ENCODE data around the gene CNGA4. TPM values are rescaled to one million over a fixed set of nuclear protein-coding genes. Genes with fewer than 3 reads are reported as not detected.
A peak's percentile ranks its signal among the peaks of the same experiment; 100 is the strongest.

Gene CNGA4
- total and polyA plus RNA-seq, 11 donors: 0.06 to 0.11 TPM; not detected in 9

GRCh38 chr11:6224421-6224820, 14.5 kb upstream of the CNGA4 start:
- 90 to 98% (median 96%) methylated on average over 3 of the region's 3 CpGs for WGBS, 4 donors
- H3K36me3 ChIP-seq: peaks cover 0 to 50% (median 48%) of the 10 kb centered on the region in 9 donors
- no peak for ATAC-seq

GRCh38 chr11:6225024-6225423, 13.9 kb upstream of the CNGA4 start:
- Histone ChIP-seq H3K9me3 (no peaks in the 10 kb centered on the region), H3K4me3 (no peak overlapping the region), H3K27ac (peak overlapping the region in 8 of 12 donors; percentile 2 to 68 (median 40)), H3K27me3 (no peaks in the 10 kb centered on the region), H3K36me3 (peaks cover 0 to 44% (median 42%) of the 10 kb centered on the region in 9 donors), H3K4me1 (peaks cover 3 to 40% (median 18%) of the 10 kb centered on the region in 12 donors)
- peak in 1 of 4 donors; percentile 33 for ATAC-seq
- 17 to 40% (median 25%) methylated on average over 1 of the region's 1 CpG for WGBS, 4 donors
- DNase-seq: no peak
- TF ChIP-seq POLR2A (IDR thresholded peaks at IDR 0.05): no peak
- TF ChIP-seq, protein P1, sequence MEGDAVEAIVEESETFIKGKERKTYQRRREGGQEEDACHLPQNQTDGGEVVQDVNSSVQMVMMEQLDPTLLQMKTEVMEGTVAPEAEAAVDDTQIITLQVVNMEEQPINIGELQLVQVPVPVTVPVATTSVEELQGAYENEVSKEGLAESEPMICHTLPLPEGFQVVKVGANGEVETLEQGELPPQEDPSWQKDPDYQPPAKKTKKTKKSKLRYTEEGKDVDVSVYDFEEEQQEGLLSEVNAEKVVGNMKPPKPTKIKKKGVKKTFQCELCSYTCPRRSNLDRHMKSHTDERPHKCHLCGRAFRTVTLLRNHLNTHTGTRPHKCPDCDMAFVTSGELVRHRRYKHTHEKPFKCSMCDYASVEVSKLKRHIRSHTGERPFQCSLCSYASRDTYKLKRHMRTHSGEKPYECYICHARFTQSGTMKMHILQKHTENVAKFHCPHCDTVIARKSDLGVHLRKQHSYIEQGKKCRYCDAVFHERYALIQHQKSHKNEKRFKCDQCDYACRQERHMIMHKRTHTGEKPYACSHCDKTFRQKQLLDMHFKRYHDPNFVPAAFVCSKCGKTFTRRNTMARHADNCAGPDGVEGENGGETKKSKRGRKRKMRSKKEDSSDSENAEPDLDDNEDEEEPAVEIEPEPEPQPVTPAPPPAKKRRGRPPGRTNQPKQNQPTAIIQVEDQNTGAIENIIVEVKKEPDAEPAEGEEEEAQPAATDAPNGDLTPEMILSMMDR (IDR thresholded peaks at IDR 0.05): no peak
- intact Hi-C loops (cut with DNase I): no loop called here

More at GRCh38 chr11:6224421-6224820, 14.5 kb upstream of the CNGA4 start:
- Histone ChIP-seq H3K4me1 (peaks cover 3 to 40% (median 21%) of the 10 kb centered on the region in 12 donors), H3K9me3 (no peaks in the 10 kb centered on the region), H3K27ac (peak overlapping the region in 1 of 12 donors; percentile 63), H3K4me3 (no peak overlapping the region), H3K27me3 (no peaks in the 10 kb centered on the region)
- DNase-seq: no peak
- TF ChIP-seq POLR2A (IDR thresholded peaks at IDR 0.05): no peak
- TF ChIP-seq, protein P1 (IDR thresholded peaks at IDR 0.05): no peak
- intact Hi-C loops (cut with DNase I): no loop called here

GRCh38 chr11:6225896-6226295, 13.0 kb upstream of the CNGA4 start:
- Histone ChIP-seq H3K4me3 (no peak overlapping the region), H3K4me1 (peaks cover 3 to 40% (median 18%) of the 10 kb centered on the region in 12 donors), H3K9me3 (no peaks in the 10 kb centered on the region), H3K36me3 (peaks cover 0 to 36% (median 34%) of the 10 kb centered on the region in 9 donors), H3K27me3 (no peaks in the 10 kb centered on the region), H3K27ac (peak overlapping the region in 9 of 12 donors; percentile 15 to 68 (median 29))
- no peak for TF ChIP-seq POLR2A (IDR thresholded peaks at IDR 0.05)
- TF ChIP-seq, protein P1 (IDR thresholded peaks at IDR 0.05): no peak
- peak in 3 of 4 donors; percentile 72 to 78 (median 75) for ATAC-seq
- intact Hi-C loops (cut with DNase I): no loop called here
- 55 to 59% (median 58%) methylated on average over 2 of the region's 2 CpGs for WGBS, 4 donors
- peak in 1 of 5 donors; percentile 44 for DNase-seq

DNA sequence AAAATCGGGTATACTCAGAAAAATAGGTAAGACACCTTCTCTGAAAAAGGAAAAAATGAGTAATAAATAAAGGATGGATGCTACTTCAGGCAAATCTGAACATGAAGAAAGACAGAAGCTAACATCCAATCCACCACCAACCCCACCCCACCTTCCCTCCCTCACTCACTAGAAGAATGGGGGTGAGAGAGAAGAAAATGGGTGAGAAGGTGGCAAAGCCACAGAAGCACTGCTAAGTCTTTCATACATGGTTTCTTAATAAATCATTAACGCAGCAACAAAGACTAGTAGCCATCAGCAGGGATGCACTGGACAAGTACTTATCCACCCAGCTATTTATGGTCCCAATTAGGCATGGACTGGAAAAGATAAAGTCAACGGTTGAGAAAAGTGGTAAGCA, 10.4 kb upstream of the CNGA4 start:
- H3K9me3 ChIP-seq: no peaks in the 10 kb centered on the region
- no peak for TF ChIP-seq POLR2A (IDR thresholded peaks at IDR 0.05)
- TF ChIP-seq, protein P1 (IDR thresholded peaks at IDR 0.05): no peak
- 49 to 83% (median 62%) methylated on average over 3 of the region's 3 CpGs for WGBS, 4 donors
- intact Hi-C loops (cut with DNase I): no loop called here
- peaks cover 5 to 51% (median 27%) of the 10 kb centered on the region in 12 donors for H3K4me1 ChIP-seq
- no peak overlapping the region for H3K27ac ChIP-seq
- ATAC-seq: no peak
- peaks cover 0 to 10% (median 9%) of the 10 kb centered on the region in 9 donors for H3K36me3 ChIP-seq
- no peaks in the 10 kb centered on the region for H3K27me3 ChIP-seq
- H3K4me3 ChIP-seq: no peak overlapping the region
- no peak for DNase-seq
